Astrocyte (in vitro differentiated cells and primary cell): ENCODE data around the gene LAMA3.

Source experiments
- EZH2 ChIP-seq: IDR thresholded peaks from 2 replicates; pipeline ENCODE4 v1.6.1; 2012; ENCODE audit warnings: mild to moderate bottlenecking, low read length, inconsistent platforms; ENCODE audit not compliant: insufficient read depth
- TF ChIP-seq, protein P1 (sequence below): IDR thresholded peaks from 2 replicates; pipeline ENCODE4 v1.5.1; 2011; ENCODE audit warnings: low read depth, mild to moderate bottlenecking, inconsistent platforms, low read length, moderate library complexity; ENCODE audit not compliant: insufficient read depth

DNA sequence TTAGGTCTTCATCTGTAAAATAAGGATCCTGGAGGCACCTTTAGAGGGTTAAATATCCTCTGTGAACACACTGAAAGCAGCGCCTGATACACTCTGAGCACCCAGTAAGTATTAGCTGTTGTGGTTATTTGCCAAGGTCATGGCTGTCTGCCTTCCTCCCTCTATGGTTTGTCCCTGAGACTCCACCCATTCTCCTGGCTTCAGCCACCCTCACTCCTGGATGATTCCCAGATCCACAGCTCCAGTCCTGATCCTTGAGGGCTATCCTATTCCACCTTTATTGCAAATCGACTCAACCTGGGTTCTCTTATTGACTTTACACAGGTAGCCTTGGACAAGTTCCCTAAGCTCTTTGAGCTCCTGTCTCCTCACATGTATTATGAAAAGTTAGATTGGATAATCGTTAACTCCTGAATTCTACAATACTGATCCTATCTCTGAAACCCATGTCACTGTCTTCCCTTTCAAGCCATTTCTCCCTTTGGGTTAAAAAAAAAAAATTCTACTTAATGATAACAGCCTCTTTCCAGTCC is 162.3 kb downstream of the LAMA3 start:
- no peak for TF ChIP-seq EZH2
- TF ChIP-seq, protein P1, sequence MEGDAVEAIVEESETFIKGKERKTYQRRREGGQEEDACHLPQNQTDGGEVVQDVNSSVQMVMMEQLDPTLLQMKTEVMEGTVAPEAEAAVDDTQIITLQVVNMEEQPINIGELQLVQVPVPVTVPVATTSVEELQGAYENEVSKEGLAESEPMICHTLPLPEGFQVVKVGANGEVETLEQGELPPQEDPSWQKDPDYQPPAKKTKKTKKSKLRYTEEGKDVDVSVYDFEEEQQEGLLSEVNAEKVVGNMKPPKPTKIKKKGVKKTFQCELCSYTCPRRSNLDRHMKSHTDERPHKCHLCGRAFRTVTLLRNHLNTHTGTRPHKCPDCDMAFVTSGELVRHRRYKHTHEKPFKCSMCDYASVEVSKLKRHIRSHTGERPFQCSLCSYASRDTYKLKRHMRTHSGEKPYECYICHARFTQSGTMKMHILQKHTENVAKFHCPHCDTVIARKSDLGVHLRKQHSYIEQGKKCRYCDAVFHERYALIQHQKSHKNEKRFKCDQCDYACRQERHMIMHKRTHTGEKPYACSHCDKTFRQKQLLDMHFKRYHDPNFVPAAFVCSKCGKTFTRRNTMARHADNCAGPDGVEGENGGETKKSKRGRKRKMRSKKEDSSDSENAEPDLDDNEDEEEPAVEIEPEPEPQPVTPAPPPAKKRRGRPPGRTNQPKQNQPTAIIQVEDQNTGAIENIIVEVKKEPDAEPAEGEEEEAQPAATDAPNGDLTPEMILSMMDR, result no peak
